HS-5 (cell line): Measurements from ENCODE around the gene PHLDA2.
"Not testable (repeated sequence)": the region's sequence is repeated elsewhere in the genome, so short reads cannot be mapped to it uniquely, and the experiment has no call there.

ENCODE experiments used
- DNase-seq: peaks from one replicate; pipeline ENCODE4 v3.0.0-alpha.2; 2012; ENCODE audit warnings: low read depth

The PHLDA2 gene

GRCh38 chr11:2914455-2915195, 14.6 kb downstream of the PHLDA2 start:
- DNase-seq = no peak

GRCh38 chr11:2913776-2914175, 15.4 kb downstream of the PHLDA2 start:
- no peak for DNase-seq

GRCh38 chr11:2913019-2913431, 16.2 kb downstream of the PHLDA2 start:
- DNase-seq = no peak

DNA sequence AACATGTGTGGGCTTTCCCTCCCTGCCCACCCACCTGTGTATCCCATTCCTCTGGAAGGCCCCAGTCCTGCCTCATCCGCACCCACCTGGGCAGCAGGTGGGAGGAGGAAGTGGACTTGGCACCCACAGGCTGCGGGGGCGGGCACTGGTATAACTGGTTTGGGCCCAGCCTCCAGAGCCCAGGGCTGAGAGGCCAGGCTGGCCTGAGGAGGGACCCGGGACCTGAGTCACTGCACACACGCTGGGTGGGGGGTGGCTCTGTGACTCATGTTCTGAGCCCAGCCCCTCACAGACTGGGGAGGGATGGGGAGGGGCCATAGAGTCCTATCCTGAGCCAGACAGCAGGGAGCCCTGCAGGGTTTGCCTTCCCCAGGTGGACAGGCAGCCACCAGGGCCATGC, 16.7 kb downstream of the PHLDA2 start:
- no peak for DNase-seq

DNA sequence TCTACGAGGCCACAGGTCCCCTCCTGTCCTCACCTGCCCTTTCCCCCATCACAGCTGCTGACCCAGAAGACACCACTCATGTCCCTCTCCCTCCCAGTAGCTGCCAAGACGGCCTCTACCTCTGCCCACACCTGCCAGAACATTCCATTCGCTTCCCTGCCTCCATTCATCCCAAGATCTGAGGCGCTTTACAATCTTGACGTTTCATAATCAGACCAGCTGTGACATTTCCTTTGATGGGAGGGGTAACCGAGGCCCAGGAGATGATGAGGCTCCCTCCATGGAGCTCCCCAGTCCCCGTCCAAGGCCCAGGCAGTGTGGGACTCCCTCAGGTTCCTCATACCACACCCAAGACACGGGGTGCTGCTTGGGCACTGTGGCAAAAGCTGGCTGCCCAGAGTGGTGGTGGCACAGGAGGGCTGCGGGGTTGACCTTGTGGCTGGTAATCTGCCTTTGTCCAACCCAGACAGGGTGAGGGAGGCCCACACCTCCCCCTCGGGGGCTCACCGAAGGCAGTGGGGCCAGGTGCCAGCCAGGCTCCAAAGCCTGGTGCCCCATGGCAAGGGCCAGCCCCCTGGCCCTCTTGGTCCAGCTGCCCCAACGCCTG, 17.3 kb downstream of the PHLDA2 start:
- no peak for DNase-seq

- DNase-seq = no peak
Measured at GRCh38 chr11:2911088-2911784, 18.0 kb downstream of the PHLDA2 start.

GRCh38 chr11:2910401-2910955, 18.7 kb downstream of the PHLDA2 start:
- no peak for DNase-seq

DNA sequence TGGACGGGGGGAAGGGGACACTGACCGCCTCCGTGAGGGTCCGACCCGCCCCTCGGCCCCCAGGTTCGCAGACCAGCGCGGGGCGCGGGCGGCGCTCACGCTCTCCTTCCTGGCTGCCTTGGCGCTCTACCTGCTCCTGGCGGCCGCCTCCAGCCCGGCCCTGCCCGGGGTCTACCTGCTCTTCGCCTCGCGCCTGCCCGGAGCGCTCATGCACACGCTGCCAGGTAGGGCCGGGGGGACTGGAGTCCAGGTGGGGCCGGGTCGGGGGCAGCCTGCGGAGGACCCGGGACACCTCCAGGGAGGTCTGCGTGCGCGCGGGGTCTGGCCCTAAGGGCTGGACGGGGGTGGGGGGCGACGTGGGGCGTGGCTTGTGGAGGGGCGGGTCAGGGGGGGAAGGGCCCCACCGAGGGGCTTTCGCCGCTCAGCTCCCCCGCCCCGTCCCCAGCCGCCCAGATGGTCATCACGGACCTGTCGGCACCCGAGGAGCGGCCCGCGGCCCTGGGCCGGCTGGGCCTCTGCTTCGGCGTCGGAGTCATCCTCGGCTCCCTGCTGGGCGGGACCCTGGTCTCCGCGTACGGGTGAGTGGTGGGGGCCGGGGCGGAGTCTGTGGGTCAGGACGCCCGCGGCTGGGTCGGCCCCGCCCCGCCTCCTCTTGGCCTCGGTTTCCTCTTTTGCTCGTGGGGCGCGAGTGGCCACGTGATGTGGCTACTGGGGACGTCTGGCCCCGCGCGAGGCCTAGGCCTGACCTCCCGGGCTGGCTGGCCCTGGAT, 19.9 kb downstream of the PHLDA2 start:
- DNase-seq = no peak

GRCh38 chr11:2908130-2908529, 21.1 kb downstream of the PHLDA2 start:
- no peak for DNase-seq

GRCh38 chr11:2905299-2905698, 23.9 kb downstream of the PHLDA2 start:
- not testable (repeated sequence) for DNase-seq

DNA sequence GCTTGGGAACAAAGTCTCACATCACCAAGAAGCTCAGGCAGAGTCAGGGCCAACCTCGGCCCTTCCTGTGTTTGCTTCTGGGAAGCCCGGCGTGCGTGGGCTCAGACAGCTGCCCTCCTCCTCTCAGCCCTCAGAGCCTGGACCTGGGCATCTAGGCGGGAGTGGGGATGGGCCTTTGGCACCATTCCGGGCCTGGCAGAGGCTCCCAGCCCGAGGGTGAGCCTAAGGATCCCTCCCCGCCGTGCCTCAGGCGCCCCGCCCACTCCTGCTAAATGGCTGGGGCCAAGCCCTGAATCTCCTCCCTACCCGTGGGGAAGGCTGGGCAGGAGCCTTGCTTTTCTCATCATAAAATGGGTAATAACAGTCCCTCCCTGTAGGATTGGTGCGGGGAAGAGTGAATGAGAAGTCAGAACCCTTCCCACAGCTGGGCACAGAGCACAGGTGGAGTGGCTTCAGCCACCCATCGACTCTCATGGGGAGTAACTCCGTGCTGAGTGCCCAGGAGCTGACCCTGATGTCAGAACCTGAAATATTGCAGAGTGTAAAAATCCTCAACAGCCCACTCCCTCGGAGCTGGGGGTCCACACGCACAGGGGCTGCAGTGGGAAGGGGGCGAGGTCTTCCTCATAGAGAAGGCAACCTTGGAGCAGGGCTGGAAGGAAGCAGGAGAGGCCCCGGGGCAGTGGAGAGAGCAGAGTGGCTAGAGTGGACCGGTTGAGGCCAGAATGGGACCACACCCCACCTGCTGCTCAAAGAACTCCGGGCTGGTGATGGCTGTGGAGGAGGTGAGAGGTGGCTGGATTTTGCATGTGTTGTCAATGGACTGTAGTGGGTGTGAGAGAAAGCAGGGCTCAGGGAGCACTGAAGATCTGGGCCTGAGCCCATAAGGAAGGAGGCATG, 24.8 kb downstream of the PHLDA2 start:
- DNase-seq = no peak

GRCh38 chr11:2903672-2904011, 25.6 kb downstream of the PHLDA2 start:
- DNase-seq = no peak

- no peak for DNase-seq
Measured at GRCh38 chr11:2902784-2903671, 26.2 kb downstream of the PHLDA2 start.

DNA sequence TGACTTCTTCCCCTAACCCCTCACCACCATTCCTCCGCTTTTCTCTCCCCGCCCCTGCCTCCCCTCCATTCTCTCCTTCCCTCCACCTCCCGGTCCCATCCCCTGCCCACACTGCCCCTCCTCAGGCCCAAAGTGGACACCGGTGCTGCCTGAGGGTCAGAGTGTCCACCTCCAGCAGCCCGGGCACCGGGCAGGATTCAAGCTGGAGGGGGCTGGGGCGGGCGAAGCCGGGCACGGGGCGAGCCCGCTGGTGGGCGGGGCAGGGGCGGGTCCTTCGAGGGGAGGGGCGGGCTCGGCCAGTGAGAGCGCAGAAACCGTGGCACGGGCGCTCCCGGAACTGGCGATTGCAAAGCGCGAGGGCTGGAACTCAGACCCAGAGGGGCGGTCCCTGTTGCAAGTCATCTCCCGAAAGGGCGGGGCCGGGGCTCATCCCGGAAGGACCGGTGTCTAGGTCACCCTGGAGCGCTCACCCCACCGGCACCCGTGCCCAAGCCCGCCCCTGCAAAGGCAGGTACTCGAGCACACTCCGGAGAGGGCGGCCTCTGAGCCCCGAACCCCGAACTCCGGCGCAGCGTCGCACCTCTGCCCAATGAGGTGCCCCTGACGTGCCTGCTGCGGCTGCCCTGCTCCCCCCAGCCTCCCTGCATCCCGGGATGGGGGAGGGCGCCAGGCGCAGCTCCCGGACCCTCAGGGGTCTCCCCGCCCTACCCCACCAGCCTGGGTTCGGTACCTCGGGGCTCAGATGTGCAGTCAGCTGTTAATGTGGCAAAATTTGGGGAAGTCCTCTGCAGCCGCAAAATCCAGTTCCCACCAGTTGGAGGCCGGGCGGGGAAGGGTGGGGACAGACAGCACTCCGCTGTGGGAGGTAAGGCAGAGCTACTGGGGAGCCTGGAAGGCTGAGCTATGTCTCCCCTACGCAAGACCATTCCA, 27.1 kb downstream of the PHLDA2 start:
- DNase-seq = peak; percentile 68

DNA sequence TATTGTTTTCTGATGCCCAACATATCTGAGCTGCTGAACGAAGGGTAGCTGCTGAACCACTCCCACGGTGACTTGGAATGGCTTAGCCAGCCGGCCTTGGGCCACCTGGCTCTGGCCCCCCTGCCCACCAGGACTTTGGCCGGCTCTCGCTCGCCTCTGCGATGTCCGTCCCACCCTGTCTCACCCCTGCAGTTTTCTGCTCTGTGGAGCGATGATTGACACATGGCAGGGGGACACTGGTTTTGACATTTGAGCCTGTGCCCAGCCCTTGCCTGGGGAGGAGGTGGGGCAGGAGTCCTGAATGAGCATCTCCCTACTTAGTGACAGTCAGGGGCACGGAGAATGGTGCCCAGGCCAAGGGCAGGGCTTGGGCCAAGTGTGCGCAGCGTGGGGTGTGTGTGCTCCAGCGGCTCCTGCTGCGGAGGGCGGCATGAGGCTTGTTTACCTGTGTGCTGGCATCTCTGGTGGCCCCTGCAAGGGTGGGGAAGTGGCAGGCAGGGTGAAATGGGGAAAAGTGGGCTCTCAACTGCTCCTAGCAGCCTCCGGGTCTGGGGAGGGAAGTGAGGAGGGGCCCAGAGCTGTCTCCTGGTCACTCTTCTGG, 27.9 kb downstream of the PHLDA2 start:
- no peak for DNase-seq

DNA sequence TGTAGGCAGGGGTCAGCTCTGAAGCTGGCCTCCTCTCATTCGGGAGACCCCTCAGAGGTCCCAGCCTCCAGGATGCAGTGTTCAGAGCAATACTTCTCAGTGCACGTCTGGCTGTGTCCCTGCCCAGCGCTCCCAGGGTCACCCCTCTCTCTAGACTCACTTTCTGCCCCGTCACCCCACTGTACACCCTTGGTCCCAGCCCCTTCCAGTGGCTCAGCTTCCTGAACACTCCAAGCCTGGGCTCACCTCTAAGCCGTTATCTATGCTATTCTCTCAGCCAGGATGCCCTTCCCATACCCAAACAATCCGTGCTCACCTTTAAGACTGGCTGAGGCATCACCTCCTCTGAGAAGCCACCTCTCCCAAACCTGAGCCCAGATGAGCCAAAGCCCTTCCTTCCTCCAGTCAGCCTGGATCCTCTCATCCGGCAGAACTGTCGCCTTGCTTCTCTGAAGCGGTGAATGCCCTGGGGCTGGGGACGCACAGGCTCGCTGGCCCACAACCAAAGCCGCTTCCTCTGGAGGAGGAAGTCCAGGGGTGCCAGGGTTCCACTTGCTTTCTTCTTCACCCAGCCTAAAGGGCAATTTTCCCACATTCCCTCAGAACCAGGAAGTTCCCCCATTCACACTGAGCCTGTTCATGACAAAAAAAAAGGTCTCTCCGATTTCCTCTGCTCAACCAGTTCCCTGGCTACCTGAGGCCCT, 30.0 kb downstream of the PHLDA2 start:
- no peak for DNase-seq

- peak; percentile 81 for DNase-seq
Measured at GRCh38 chr11:2898366-2899079, 30.7 kb downstream of the PHLDA2 start.
